ENCODE results near the gene PPA1. TPM values are rescaled to one million over a fixed set of nuclear protein-coding genes. Genes with fewer than 3 reads are reported as not detected.

PPA1 gene
- total RNA-seq, 5 donors from 2014 or later (not counting 1 experiment from before 2014, with no cell fraction given), result 56.7 to 78.4 (median 64.4) TPM

- H3K27me3 ChIP-seq (replicated peaks in 1 of 2; ENCODE audit: control insufficient read depth in 2 of 2, extremely low read depth in 1 of 2, insufficient read depth in 2 of 2, low read length in 1 of 2), result no peaks in the 10 kb centered on the region
- Mint-ChIP-seq H3K27ac (no peak overlapping the region), H3K4me3 (no peak overlapping the region), H3K27me3 (no peaks in the 10 kb centered on the region), H3K9me3 (no peaks in the 10 kb centered on the region), H3K36me3 (peaks cover 32% of the 10 kb centered on the region), H3K4me1 (no peaks in the 10 kb centered on the region)
- ATAC-seq (replicated peaks in 1 of 4) (no peak), DNase-seq (no peak)
- no peaks in the 10 kb centered on the region for H3K4me1 ChIP-seq (ENCODE audit: control insufficient read depth in 1 of 2, extremely low read depth in 1 of 2, insufficient read depth in 2 of 2, low read length in 2 of 2)
- H3K4me3 ChIP-seq (ENCODE audit: control insufficient read depth in 1 of 2, extremely low read depth in 1 of 2, low read length in 1 of 2), result no peak overlapping the region
- CTCF ChIA-PET, result interaction anchor here in 1 of 2 donors (0.5 kb wide), 1 partner anchor 13 kb away, joined by 5 read pairs; no protein-coding TSS in a partner anchor
- H3K27ac ChIP-seq (ENCODE audit: low read length), result no peak overlapping the region
- no peaks in the 10 kb centered on the region for H3K9me3 ChIP-seq
- peaks cover 9 to 45% of the 10 kb centered on the region in 2 donors for H3K36me3 ChIP-seq (ENCODE audit: control insufficient read depth in 2 of 2, extremely low read depth in 1 of 2, insufficient read depth in 1 of 2, low read length in 1 of 2)
- POLR2A ChIA-PET, result no interaction called here
Observed at GRCh38 chr10:70212277-70212676, 21.0 kb downstream of the PPA1 start.

GRCh38 chr10:70206762-70207161 is 26.5 kb downstream of the PPA1 start:
- no peaks in the 10 kb centered on the region for H3K4me1 ChIP-seq (ENCODE audit: control insufficient read depth in 1 of 2, extremely low read depth in 1 of 2, insufficient read depth in 2 of 2, low read length in 2 of 2)
- peaks cover 16 to 53% of the 10 kb centered on the region in 2 donors for H3K36me3 ChIP-seq (ENCODE audit: control insufficient read depth in 2 of 2, extremely low read depth in 1 of 2, insufficient read depth in 1 of 2, low read length in 1 of 2)
- H3K27ac ChIP-seq (ENCODE audit: low read length), result no peak overlapping the region
- H3K27me3 Mint-ChIP-seq, result no peaks in the 10 kb centered on the region
- CTCF ChIA-PET, result no interaction called here
- H3K36me3 Mint-ChIP-seq, result peaks cover 37% of the 10 kb centered on the region
- H3K9me3 ChIP-seq, result no peaks in the 10 kb centered on the region
- no peaks in the 10 kb centered on the region for H3K4me1 Mint-ChIP-seq
- POLR2A ChIA-PET, result interaction anchor here (0.6 to 0.8 kb wide), 2 partner anchors 666 to 1335 kb away, joined by 4 to 14 read pairs; no protein-coding TSS in a partner anchor
- no peak for DNase-seq
- no peak overlapping the region for H3K4me3 Mint-ChIP-seq
- WGBS (ENCODE audit: insufficient coverage), result no CpG with 5 or more reads among the region's 5 CpGs
- H3K4me3 ChIP-seq (ENCODE audit: control insufficient read depth in 1 of 2, extremely low read depth in 1 of 2, low read length in 1 of 2), result no peak overlapping the region
- no peaks in the 10 kb centered on the region for H3K9me3 Mint-ChIP-seq
- no peaks in the 10 kb centered on the region for H3K27me3 ChIP-seq (replicated peaks in 1 of 2; ENCODE audit: control insufficient read depth in 2 of 2, extremely low read depth in 1 of 2, insufficient read depth in 2 of 2, low read length in 1 of 2)
- ATAC-seq (replicated peaks in 1 of 4), result no peak
- no peak overlapping the region for H3K27ac Mint-ChIP-seq

- CTCF ChIA-PET, result interaction anchor here in 1 of 2 donors (1.0 kb wide), 1 partner anchor 20 kb away, joined by 3 read pairs; no protein-coding TSS in a partner anchor
- Histone ChIP-seq H3K27ac (ENCODE audit: low read length) (no peak overlapping the region), H3K36me3 (ENCODE audit: control insufficient read depth in 2 of 2, extremely low read depth in 1 of 2, insufficient read depth in 1 of 2, low read length in 1 of 2) (peaks cover 13 to 29% of the 10 kb centered on the region in 2 donors), H3K4me1 (ENCODE audit: control insufficient read depth in 1 of 2, extremely low read depth in 1 of 2, insufficient read depth in 2 of 2, low read length in 2 of 2) (peaks cover 0 to 15% of the 10 kb centered on the region in 2 experiments), H3K9me3 (no peaks in the 10 kb centered on the region), H3K4me3 (ENCODE audit: control insufficient read depth in 1 of 2, extremely low read depth in 1 of 2, low read length in 1 of 2) (no peak overlapping the region), H3K27me3 (replicated peaks in 1 of 2; ENCODE audit: control insufficient read depth in 2 of 2, extremely low read depth in 1 of 2, insufficient read depth in 2 of 2, low read length in 1 of 2) (no peaks in the 10 kb centered on the region)
- WGBS (ENCODE audit: insufficient coverage), result no CpG with 5 or more reads among the region's 1 CpG
- POLR2A ChIA-PET, result interaction anchor here in 1 of 2 donors (0.7 kb wide), 1 partner anchor 9 kb away, joined by 6 read pairs; no protein-coding TSS in a partner anchor
- Mint-ChIP-seq H3K9me3 (no peaks in the 10 kb centered on the region), H3K27me3 (no peaks in the 10 kb centered on the region), H3K27ac (no peak overlapping the region), H3K36me3 (peaks cover 35% of the 10 kb centered on the region), H3K4me1 (peaks cover 15 to 17% (median 16%) of the 10 kb centered on the region in 3 donors), H3K4me3 (no peak overlapping the region)
- DNase-seq (no peak), ATAC-seq (replicated peaks in 1 of 4) (no peak)
Observed at GRCh38 chr10:70201105-70201504, 32.1 kb downstream of the PPA1 start.

GRCh38 chr10:70198696-70199466 is 34.3 kb downstream of the PPA1 start:
- peaks cover 10 to 18% of the 10 kb centered on the region in 2 donors for H3K36me3 ChIP-seq (ENCODE audit: control insufficient read depth in 2 of 2, extremely low read depth in 1 of 2, insufficient read depth in 1 of 2, low read length in 1 of 2)
- Mint-ChIP-seq H3K4me1 (peaks cover 15 to 17% (median 16%) of the 10 kb centered on the region in 3 donors), H3K36me3 (peaks cover 23% of the 10 kb centered on the region), H3K27me3 (no peaks in the 10 kb centered on the region), H3K4me3 (no peak overlapping the region), H3K9me3 (no peaks in the 10 kb centered on the region), H3K27ac (peak overlapping the region in 1 of 2 donors; percentile 62)
- no peak overlapping the region for H3K27ac ChIP-seq (ENCODE audit: low read length)
- CTCF ChIA-PET, result interaction anchor here in 1 of 2 donors (1.0 to 1.6 kb wide), 3 partner anchors 23 to 54 kb away, joined by 3 to 11 read pairs (median 7); partner anchors contain the start of gene TYSND1
- no peaks in the 10 kb centered on the region for H3K9me3 ChIP-seq
- POLR2A ChIA-PET, result no interaction called here
- no peaks in the 10 kb centered on the region for H3K27me3 ChIP-seq (replicated peaks in 1 of 2; ENCODE audit: control insufficient read depth in 2 of 2, extremely low read depth in 1 of 2, insufficient read depth in 2 of 2, low read length in 1 of 2)
- peak in 2 of 4 experiments; percentile 40 to 45 for ATAC-seq (replicated peaks in 1 of 4)
- DNase-seq, result peak in 5 of 35 experiments; percentile 5 to 32 (median 6)
- H3K4me3 ChIP-seq (ENCODE audit: control insufficient read depth in 1 of 2, extremely low read depth in 1 of 2, low read length in 1 of 2), result no peak overlapping the region
- peaks cover 0 to 15% of the 10 kb centered on the region in 2 experiments for H3K4me1 ChIP-seq (ENCODE audit: control insufficient read depth in 1 of 2, extremely low read depth in 1 of 2, insufficient read depth in 2 of 2, low read length in 2 of 2)
- 100% methylated on average over 2 of the region's 5 CpGs for WGBS (ENCODE audit: insufficient coverage)

GRCh38 chr10:70197235-70197945 is 35.8 kb downstream of the PPA1 start:
- CTCF ChIA-PET, result interaction anchor here (0.6 to 0.9 kb wide), 3 partner anchors 27 to 51 kb away, joined by 3 to 6 read pairs (median 4); partner anchors contain the start of gene TYSND1 (in 1 of the 2)
- peaks cover 20% of the 10 kb centered on the region for H3K36me3 Mint-ChIP-seq
- peaks cover 0 to 15% of the 10 kb centered on the region in 2 experiments for H3K4me1 ChIP-seq (ENCODE audit: control insufficient read depth in 1 of 2, extremely low read depth in 1 of 2, insufficient read depth in 2 of 2, low read length in 2 of 2)
- no peaks in the 10 kb centered on the region for H3K9me3 ChIP-seq
- no peaks in the 10 kb centered on the region for H3K27me3 Mint-ChIP-seq
- H3K27ac ChIP-seq (ENCODE audit: low read length), result peak overlapping the region; percentile 20
- H3K27me3 ChIP-seq (replicated peaks in 1 of 2; ENCODE audit: control insufficient read depth in 2 of 2, extremely low read depth in 1 of 2, insufficient read depth in 2 of 2, low read length in 1 of 2), result no peaks in the 10 kb centered on the region
- no peaks in the 10 kb centered on the region for H3K9me3 Mint-ChIP-seq
- peaks cover 2 to 11% of the 10 kb centered on the region in 2 donors for H3K36me3 ChIP-seq (ENCODE audit: control insufficient read depth in 2 of 2, extremely low read depth in 1 of 2, insufficient read depth in 1 of 2, low read length in 1 of 2)
- peak overlapping the region in 1 of 3 donors; percentile 39 for H3K4me3 Mint-ChIP-seq
- no peak overlapping the region for H3K4me3 ChIP-seq (ENCODE audit: control insufficient read depth in 1 of 2, extremely low read depth in 1 of 2, low read length in 1 of 2)
- ATAC-seq (replicated peaks in 1 of 4), result peak in 2 of 4 experiments; percentile 19 to 46
- peaks cover 15 to 17% (median 16%) of the 10 kb centered on the region in 3 donors for H3K4me1 Mint-ChIP-seq
- peak in 5 of 35 experiments; percentile 3 to 33 (median 4) for DNase-seq
- H3K27ac Mint-ChIP-seq, result peak overlapping the region in 1 of 2 donors; percentile 71
- WGBS (ENCODE audit: insufficient coverage), result 36% methylated on average over 3 of the region's 7 CpGs
- POLR2A ChIA-PET, result no interaction called here

- POLR2A ChIA-PET, result no interaction called here
- CTCF ChIA-PET, result interaction anchor here in 1 of 2 donors (0.5 kb wide), 1 partner anchor 16 kb away, joined by 3 read pairs; no protein-coding TSS in a partner anchor
- Histone ChIP-seq H3K27me3 (replicated peaks in 1 of 2; ENCODE audit: control insufficient read depth in 2 of 2, extremely low read depth in 1 of 2, insufficient read depth in 2 of 2, low read length in 1 of 2) (no peaks in the 10 kb centered on the region), H3K4me1 (ENCODE audit: control insufficient read depth in 1 of 2, extremely low read depth in 1 of 2, insufficient read depth in 2 of 2, low read length in 2 of 2) (peaks cover 0 to 13% of the 10 kb centered on the region in 2 experiments), H3K27ac (ENCODE audit: low read length) (no peak overlapping the region), H3K9me3 (no peaks in the 10 kb centered on the region), H3K36me3 (ENCODE audit: control insufficient read depth in 2 of 2, extremely low read depth in 1 of 2, insufficient read depth in 1 of 2, low read length in 1 of 2) (peaks cover 0 to 2% of the 10 kb centered on the region in 2 donors), H3K4me3 (ENCODE audit: control insufficient read depth in 1 of 2, extremely low read depth in 1 of 2, low read length in 1 of 2) (no peak overlapping the region)
- ATAC-seq (replicated peaks in 1 of 4) (no peak), DNase-seq (no peak)
- WGBS (ENCODE audit: insufficient coverage), result 100% methylated on average over 2 of the region's 7 CpGs
- Mint-ChIP-seq H3K4me1 (peaks cover 13 to 15% (median 15%) of the 10 kb centered on the region in 3 donors), H3K9me3 (no peaks in the 10 kb centered on the region), H3K27ac (no peak overlapping the region), H3K36me3 (peaks cover 3% of the 10 kb centered on the region), H3K4me3 (no peak overlapping the region), H3K27me3 (no peaks in the 10 kb centered on the region)
Observed at GRCh38 chr10:70193391-70193844, 39.8 kb downstream of the PPA1 start.

Data from T-cell (primary cell).